Activated CD4-positive, CD25-positive, alpha-beta regulatory T cell treated with anti-CD3 and anti-CD28 coated beads, Interleukin-2, amount 50 U/mL, for 24 hours (primary cell): ENCODE data around the gene NCBP3.
"Not testable (repeated sequence)": the region's sequence is repeated elsewhere in the genome, so short reads cannot be mapped to it uniquely, and the experiment has no call there.

ENCODE experiments used
- ATAC-seq, 2 donors: fragments of 150-1000 bp; cut with Tn5 transposase; one replicate each; pipeline ENCODE4 v1.10.0; 2021; ENCODE audit warnings: mild to moderate bottlenecking in 1 of 2, moderate library complexity in 1 of 2

Gene NCBP3

GRCh38 chr17:3809135-3809534 is 36.9 kb downstream of the NCBP3 start:
- no peak for ATAC-seq

DNA sequence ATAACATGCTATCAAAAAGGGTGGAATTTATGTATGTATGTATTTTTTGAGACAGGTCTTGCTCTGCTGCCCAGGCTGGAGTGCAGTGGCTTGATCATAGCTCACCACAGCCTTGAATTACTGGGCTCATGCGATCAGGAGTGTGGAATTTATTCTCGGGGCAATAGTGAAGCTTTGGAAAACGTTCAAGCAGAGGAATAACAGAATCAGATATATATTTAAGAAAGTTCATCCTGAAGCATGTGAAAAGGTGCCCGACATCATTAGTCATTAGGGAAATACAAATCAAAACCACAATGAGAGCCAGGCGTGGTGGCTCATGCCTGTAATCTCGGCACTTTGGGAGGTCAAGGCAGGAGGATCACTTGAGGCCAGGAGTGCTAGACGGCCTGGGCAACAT is 37.3 kb downstream of the NCBP3 start:
- ATAC-seq, result no peak

- ATAC-seq, result no peak
These were observed 40.5 kb downstream of the NCBP3 start for GRCh38 chr17:3805581-3805980.

DNA sequence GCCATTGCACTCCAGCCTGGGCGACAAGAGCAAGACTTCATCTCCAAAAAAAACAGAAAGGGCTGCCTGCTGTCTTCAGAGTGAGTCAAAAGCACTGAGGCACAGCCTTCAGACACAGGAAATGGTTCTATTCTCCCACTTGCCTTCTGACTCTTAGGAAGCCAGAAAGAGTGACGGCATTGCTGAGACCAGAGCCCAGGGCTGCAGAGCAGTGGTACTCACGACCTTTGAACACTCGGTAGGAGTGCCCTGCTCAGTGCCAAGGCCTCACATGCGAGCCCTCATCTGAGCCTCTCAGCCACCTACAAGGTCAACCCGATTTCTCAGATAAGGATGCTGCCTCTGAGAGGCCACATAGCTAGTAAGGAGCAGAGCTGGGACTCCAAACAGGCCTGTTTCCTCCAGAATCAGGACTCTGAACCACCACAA is 41.5 kb downstream of the NCBP3 start:
- ATAC-seq, result peak; percentile 88 to 91

DNA sequence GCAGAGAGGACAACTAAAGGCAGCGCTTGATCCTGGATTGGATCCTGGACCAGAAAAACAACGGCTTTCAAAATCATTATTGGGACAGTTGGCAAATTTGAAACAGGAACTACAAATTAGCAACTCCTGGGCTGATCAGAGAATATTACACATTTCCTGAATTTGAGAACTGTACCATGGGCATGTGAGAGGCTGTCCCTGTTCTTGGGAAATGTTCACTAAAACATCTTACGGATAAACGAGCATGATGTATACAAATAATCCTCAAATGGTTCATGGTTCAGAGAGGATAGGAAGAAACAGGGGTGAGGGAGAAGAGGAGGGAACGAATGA is 42.8 kb downstream of the NCBP3 start:
- ATAC-seq, result no peak

- ATAC-seq, result no peak
These were observed 43.4 kb downstream of the NCBP3 start for GRCh38 chr17:3802461-3803307.

DNA sequence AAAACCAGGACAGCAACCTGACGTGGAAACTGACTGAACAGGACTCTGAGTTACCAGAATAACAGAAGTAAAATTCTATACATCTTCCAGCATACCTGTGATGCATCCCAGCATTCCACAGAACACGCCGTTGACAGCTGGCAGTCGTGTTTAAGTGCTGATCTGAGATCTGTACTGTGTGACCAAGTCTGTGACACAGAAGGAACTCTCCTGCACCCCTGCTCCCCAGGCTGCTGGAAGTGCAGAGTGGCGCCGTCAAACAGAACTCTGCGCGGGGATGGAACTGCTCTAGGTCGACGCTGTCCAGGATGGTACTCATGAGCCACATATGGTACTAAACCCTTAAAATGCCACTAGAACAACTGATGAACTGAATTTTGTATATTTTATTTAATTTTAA is 44.3 kb downstream of the NCBP3 start:
- ATAC-seq, result no peak

GRCh38 chr17:3801347-3801746 is 44.7 kb downstream of the NCBP3 start:
- ATAC-seq, result no peak

- ATAC-seq, result no peak
These were observed 45.4 kb downstream of the NCBP3 start, which contains the start of gene ITGAE for GRCh38 chr17:3800362-3801271. TSS of gene ITGAE (minus strand) at chr17:3801188. CDS start at chr17:3801144, 44 bp downstream.

- ATAC-seq, result no peak
These were observed 46.7 kb downstream of the NCBP3 start for GRCh38 chr17:3799181-3799945.

GRCh38 chr17:3798273-3799180 is 47.5 kb downstream of the NCBP3 start:
- no peak for ATAC-seq

DNA sequence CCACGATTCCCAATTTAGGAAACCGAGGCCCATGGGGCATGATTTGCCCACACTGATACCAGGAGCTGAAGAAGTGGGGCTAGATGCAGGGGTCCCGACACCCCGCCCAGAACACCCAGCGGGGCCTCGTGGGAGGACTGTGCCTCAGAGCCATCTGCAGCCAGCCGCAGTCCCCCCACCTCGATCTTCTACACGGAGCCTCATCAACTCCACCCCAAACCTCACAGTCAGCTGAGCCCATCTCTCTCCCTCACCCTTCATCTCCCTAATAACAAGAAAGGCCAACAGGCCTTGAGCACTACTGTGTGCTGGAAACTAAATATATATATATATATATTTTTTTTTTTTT is 49.2 kb downstream of the NCBP3 start:
- peak; percentile 33 to 39 for ATAC-seq

GRCh38 chr17:3796110-3796821 is 49.8 kb downstream of the NCBP3 start:
- peak; percentile 83 to 84 for ATAC-seq

GRCh38 chr17:3795390-3796102 is 50.5 kb downstream of the NCBP3 start:
- ATAC-seq, result peak; percentile 0 to 1

DNA sequence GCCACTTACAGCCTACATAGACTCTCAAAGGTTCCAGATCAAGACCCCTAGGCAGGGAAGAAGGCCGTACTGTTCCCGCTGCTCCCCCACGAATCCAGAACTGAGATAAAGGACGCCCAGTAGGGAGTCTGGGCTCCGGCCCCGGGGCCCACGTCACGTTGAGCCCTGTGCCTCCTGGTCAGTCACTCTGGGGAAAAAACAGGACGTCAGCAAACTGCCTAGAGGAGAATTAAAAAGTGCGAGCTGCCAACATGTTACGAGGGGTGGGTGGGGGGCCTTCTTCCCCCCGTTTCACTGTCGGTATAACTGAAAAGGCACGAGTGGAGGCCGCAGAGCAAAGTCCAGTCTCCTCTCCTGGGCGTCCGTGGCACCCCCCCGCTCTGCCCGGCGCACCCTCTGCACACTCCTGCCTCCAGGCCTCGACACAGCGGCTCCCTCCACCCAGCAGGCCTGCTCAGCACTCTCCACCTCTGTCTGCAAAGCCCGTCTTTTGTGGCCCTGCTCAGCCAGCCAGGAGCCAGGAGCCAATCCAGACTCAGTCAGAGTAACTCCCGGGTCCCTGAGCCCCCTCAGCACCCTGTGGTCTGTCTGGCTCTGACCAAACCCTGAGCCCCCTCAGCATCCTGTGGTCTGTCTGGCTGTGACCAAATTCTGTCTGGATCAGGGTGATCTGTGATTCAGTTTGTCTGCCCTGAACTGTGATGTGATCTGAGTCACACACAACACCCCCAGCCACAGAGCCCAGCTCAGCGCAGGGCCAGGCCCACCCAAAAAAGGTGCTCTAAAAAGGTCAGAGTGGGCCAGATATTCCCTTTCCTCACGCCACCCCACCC is 51.3 kb downstream of the NCBP3 start:
- ATAC-seq, result peak; percentile 64

GRCh38 chr17:3794152-3794551 is 51.9 kb downstream of the NCBP3 start:
- not testable (repeated sequence) for ATAC-seq

DNA sequence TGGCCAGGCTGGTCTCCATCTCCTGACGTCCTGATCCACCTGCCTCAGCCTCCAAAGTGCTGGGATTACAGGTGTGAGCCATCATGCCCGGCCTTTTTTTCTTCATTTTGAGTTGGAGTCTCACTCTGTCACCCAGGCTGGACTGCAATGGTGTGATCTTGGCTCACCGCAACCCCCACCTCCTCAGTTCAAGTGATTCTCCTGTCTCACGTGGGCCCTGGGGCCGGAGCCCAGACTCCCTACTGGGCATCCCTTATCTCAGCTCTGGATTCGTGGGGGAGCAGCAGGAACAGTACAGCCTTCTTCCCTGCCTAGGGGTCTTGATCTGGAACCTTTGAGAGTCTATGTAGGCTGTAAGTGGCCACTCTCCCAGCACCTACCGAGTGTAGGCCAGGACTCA is 52.8 kb downstream of the NCBP3 start:
- not testable (repeated sequence) for ATAC-seq

DNA sequence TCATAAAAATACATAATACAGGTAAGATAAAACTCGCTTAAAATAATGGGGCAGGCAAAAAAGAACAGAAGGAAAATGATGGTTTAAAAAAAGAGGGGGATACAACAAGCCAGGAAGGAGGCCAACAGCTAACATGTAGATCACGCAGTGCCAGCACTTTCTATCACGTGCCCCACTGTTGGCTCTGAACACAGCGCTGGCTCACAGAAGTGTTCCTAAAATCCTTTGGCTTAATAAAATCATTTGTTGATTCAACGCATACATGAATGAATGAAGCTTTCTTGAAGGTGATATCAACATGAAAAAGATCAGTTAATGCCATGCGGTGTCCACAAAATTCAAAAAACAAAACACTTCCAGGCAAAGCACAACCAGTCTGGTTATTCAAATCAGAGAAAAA is 53.6 kb downstream of the NCBP3 start:
- no peak for ATAC-seq

- no peak for ATAC-seq
These were observed 57.8 kb downstream of the NCBP3 start for GRCh38 chr17:3788200-3788599.

- not testable (repeated sequence) for ATAC-seq
These were observed 60.7 kb downstream of the NCBP3 start for GRCh38 chr17:3785323-3785722.
